GM12878 (cell line): Measurements from ENCODE around the gene ZSCAN18. TPM values are rescaled to one million over a fixed set of nuclear protein-coding genes. Genes with fewer than 3 reads are reported as not detected.

Source experiments
- ATAC-seq: fragments of 200-7000 bp; cut with Tn5 transposase; 3 replicates; pipeline ENCODE4 v1.9.1; 2020; ENCODE audit warnings: mild to moderate bottlenecking, moderate library complexity
- BruUV-seq: library from RNA; stranded (reverse); fragments of 400-500 nt; replicated peaks from 2 replicates; lab custom pipeline; 2021; lab: Mats Ljungman, UMichigan
- CTCF ChIA-PET: fragments of 300-600 bp; sonication (Branson Sonifier 250); formaldehyde crosslinking; extraction: SDS; loops from one replicate; lab custom pipeline; 2021; ENCODE audit warnings: inconsistent platforms; lab: Yijun Ruan, JAX
- POLR2A ChIA-PET: fragments of 350-600 bp; formaldehyde crosslinking; extraction: SDS; loops from one replicate; lab custom pipeline; 2021; ENCODE audit warnings: inconsistent platforms; lab: Charles Lee
- RAD21 ChIA-PET: fragments of 300-600 bp; sonication (Branson Sonifier 250); formaldehyde crosslinking; loops from one replicate; lab custom pipeline; 2023; ENCODE audit warnings: antibody characterized with exemption; ENCODE audit not compliant: unreplicated experiment; lab: Charles Lee
- SMC1A ChIA-PET: fragments of 300-600 bp; sonication (Branson Sonifier 250); formaldehyde crosslinking; loops from one replicate; lab custom pipeline; 2023; ENCODE audit not compliant: unreplicated experiment, uncharacterized antibody; lab: Charles Lee
- DNase-seq: peaks from one replicate; pipeline ENCODE4 v3.0.0-alpha.2; 2011; ENCODE audit warnings: low read depth, low spot score
- FAIRE-seq: peaks from 3 replicates; lab custom pipeline; 2011; peaks lifted over from hg19 to GRCh38; lab: Jason Lieb, UNC
- H2AFZ ChIP-seq: 2 replicates; pipeline ENCODE4 v1.6.0; 2011; ENCODE audit warnings: low read depth, low read length, control low read depth; ENCODE audit not compliant: control insufficient read depth
- H3K27ac ChIP-seq: 2 replicates; pipeline ENCODE4 v1.5.1; 2011; ENCODE audit warnings: control low read depth; ENCODE audit not compliant: control insufficient read depth, insufficient read depth
- H3K27me3 ChIP-seq, 2 experiments: replicated peaks in 1 of 2; 2 replicates each; pipeline versions ENCODE4 v1.6.0 to v1.6.1; 2011; ENCODE audit warnings: low read length in 1 of 2; ENCODE audit not compliant: control insufficient read depth in 2 of 2, insufficient read depth in 2 of 2
- H3K36me3 ChIP-seq, 2 experiments: 2 replicates each; pipeline ENCODE4 v1.5.1; 2011; ENCODE audit warnings: low read length in 1 of 2; ENCODE audit not compliant: control insufficient read depth in 2 of 2, insufficient read depth in 2 of 2
- H3K4me1 ChIP-seq: 2 replicates; pipeline ENCODE4 v1.6.1; 2011; ENCODE audit warnings: mild to moderate bottlenecking, low read length, moderate library complexity, mixed read lengths; ENCODE audit not compliant: control insufficient read depth, insufficient read depth
- H3K4me2 ChIP-seq: 2 replicates; pipeline ENCODE4 v1.6.0; 2011; ENCODE audit warnings: control low read depth; ENCODE audit not compliant: control insufficient read depth, insufficient read depth
- H3K4me3 ChIP-seq: fragments of 200-600 bp; sonication (generic); 2 replicates; pipeline ENCODE4 v1.5.1; 2016
- H3K79me2 ChIP-seq: 2 replicates; pipeline ENCODE4 v1.6.0; 2011; ENCODE audit warnings: low read length; ENCODE audit not compliant: control insufficient read depth, insufficient read depth
- H3K9ac ChIP-seq: 2 replicates; pipeline ENCODE4 v1.8.0; 2011; ENCODE audit warnings: low read length, control low read depth, mixed read lengths; ENCODE audit not compliant: control insufficient read depth, insufficient read depth
- H3K9me3 ChIP-seq: replicated peaks from 3 replicates; pipeline ENCODE4 v1.5.1; 2011; ENCODE audit warnings: mild to moderate bottlenecking, low read length; ENCODE audit not compliant: control insufficient read depth, insufficient read depth
- H4K20me1 ChIP-seq: 2 replicates; pipeline ENCODE4 v1.6.0; 2011; ENCODE audit not compliant: control insufficient read depth, insufficient read depth
- ASH2L ChIP-seq: fragments of 300-600, 200-600 bp; sonication (generic); IDR thresholded peaks from 2 replicates; pipeline ENCODE4 v1.6.1; 2017; ENCODE audit warnings: low read depth, mild to moderate bottlenecking, borderline replicate concordance
- CHD2 ChIP-seq: IDR thresholded peaks from 2 replicates; pipeline ENCODE4 v1.6.1; 2011; ENCODE audit warnings: low read depth, low read length, improper control_type of control experiment, borderline replicate concordance
- PML ChIP-seq: IDR thresholded peaks from 2 replicates; pipeline ENCODE4 v1.6.1; 2012; ENCODE audit warnings: low read length, inconsistent platforms
- STAT3 ChIP-seq: IDR thresholded peaks from 2 replicates; pipeline ENCODE4 v1.6.1; 2011; ENCODE audit warnings: low read depth, low read length, improper control_type of control experiment
- TAF1 ChIP-seq: IDR thresholded peaks from 2 replicates; pipeline ENCODE4 v1.6.1; 2011; ENCODE audit warnings: mild to moderate bottlenecking, low read depth, low read length, borderline replicate concordance
- TCF12 ChIP-seq: IDR thresholded peaks from 2 replicates; pipeline ENCODE4 v1.6.1; 2011; ENCODE audit warnings: low read depth, mild to moderate bottlenecking, low read length
- TCF7 ChIP-seq: IDR thresholded peaks from 2 replicates; pipeline ENCODE4 v1.6.1; 2014; ENCODE audit warnings: antibody characterized with exemption, borderline replicate concordance
- ZSCAN29 ChIP-seq: fragments of 450-650 bp; IDR thresholded peaks from 2 replicates; pipeline ENCODE4 v1.6.1; 2017; ENCODE audit warnings: mild to moderate bottlenecking, moderate library complexity
- WGBS: methylation state at CpG from one replicate; pipeline ENCODE4 v1.1.6; 2016; ENCODE audit warnings: low lambda C conversion rate; ENCODE audit not compliant: insufficient replicate concordance, insufficient coverage; ENCODE audit errors: missing lambda C conversion rate; 5-methylcytosine and 5-hydroxymethylcytosine counted together
- in situ Hi-C: fragments of 300-500 bp; cut with MboI; formaldehyde crosslinking; loops from 9 replicates; pipeline ENCODE4 v1.14.3; 2018; ENCODE audit warnings: mixed read lengths
- intact Hi-C: fragments of 100-400 bp; cut with micrococcal nuclease; formaldehyde crosslinking; loops from one replicate; pipeline ENCODE4 v1.14.2; 2022; ENCODE audit not compliant: unreplicated experiment
- polyA plus RNA-seq, 11 experiments: library from polyadenylated mRNA; depleted of rRNA in 4 of 11; unstranded in 6 of 11; stranded (reverse) in 5 of 11; fragments of >200 nt; fragmentation: Nextera tagmentation in 4 of 11; fragmentation: Illumina TruSeq in 1 of 11; extraction: Ambion mirVana in 4 of 11; extraction: Trizol in 1 of 11; gene quantifications; 1 replicate in 1 of 11; 2 replicates in 10 of 11; pipeline versions ENCODE4 v1.2.1 to v1.2.3, GENCODE V29; 2011 to 2016; ENCODE audit warnings: inconsistent platforms in 2 of 11, missing spikeins in 2 of 11, low read depth in 1 of 11
- total RNA-seq, 4 experiments: library from RNA; depleted of rRNA in 3 of 4; stranded (reverse); fragments of >200 nt in 3 of 4; fragmentation: Illumina TruSeq in 1 of 4; extraction: Trizol in 1 of 4; gene quantifications; 2 replicates each; pipeline versions ENCODE4 v1.2.1 to v1.2.3, GENCODE V29; 2013 to 2021
- TF ChIP-seq, protein P1 (sequence below): fragments of 450-650 bp; IDR thresholded peaks from 2 replicates; pipeline ENCODE4 v1.6.1; 2016; ENCODE audit warnings: mild to moderate bottlenecking
- TF ChIP-seq, protein P2 (sequence below): IDR thresholded peaks from 2 replicates; pipeline ENCODE4 v1.6.1; 2012; ENCODE audit warnings: low read depth, low read length, improper control_type of control experiment
- TF ChIP-seq, protein P3 (sequence below): fragments of 450-650 bp; IDR thresholded peaks from 2 replicates; pipeline ENCODE4 v1.6.1; 2017; ENCODE audit warnings: mild to moderate bottlenecking, moderate library complexity
- TF ChIP-seq, protein P4 (sequence below): fragments of 450-650 bp; IDR thresholded peaks from 2 replicates; pipeline ENCODE4 v1.6.1; 2016; ENCODE audit warnings: mild to moderate bottlenecking, moderate library complexity, borderline replicate concordance

The ZSCAN18 gene
- total and polyA plus RNA-seq, 10 of the 15 experiments (the other 5 are each of a cell fraction or from before 2014, with no cell fraction given): 0.64 TPM; not detected in 8

DNA sequence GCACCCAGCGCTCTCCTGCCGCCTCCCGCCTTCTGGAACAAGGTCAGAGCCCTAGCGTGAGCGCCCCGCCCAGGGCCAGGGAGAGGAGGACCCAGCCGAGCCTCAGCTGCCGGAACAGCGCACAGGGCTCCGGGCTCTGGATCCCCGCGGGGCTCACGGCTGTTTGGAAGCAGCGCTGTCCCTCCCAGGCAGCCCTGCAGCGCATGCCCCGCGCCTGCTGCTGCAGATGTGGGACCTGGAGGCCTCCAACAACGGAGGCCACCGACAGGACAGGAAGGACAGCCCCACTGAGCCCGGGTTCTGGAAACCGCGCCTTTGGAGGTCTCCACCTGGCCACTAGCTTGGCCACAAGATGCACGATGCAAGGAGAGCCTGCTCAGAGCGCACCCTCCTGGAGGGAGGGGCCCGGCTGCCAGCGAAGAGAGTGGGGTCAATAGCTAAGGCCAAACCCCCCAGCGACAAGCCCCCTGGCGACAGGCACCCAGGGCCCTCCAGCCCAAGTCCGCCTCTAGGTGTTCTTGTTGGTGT, 12.6 kb downstream of the ZSCAN18 start (continued):
- TF ChIP-seq, protein P1, sequence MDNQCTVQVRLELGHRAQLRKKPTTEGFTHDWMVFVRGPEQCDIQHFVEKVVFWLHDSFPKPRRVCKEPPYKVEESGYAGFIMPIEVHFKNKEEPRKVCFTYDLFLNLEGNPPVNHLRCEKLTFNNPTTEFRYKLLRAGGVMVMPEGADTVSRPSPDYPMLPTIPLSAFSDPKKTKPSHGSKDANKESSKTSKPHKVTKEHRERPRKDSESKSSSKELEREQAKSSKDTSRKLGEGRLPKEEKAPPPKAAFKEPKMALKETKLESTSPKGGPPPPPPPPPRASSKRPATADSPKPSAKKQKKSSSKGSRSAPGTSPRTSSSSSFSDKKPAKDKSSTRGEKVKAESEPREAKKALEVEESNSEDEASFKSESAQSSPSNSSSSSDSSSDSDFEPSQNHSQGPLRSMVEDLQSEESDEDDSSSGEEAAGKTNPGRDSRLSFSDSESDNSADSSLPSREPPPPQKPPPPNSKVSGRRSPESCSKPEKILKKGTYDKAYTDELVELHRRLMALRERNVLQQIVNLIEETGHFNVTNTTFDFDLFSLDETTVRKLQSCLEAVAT: no peak
- TF ChIP-seq, protein P2, sequence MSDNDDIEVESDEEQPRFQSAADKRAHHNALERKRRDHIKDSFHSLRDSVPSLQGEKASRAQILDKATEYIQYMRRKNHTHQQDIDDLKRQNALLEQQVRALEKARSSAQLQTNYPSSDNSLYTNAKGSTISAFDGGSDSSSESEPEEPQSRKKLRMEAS: no peak
- no peak for TF ChIP-seq TAF1
- TF ChIP-seq, all 136 proteins: peak for 0

DNA sequence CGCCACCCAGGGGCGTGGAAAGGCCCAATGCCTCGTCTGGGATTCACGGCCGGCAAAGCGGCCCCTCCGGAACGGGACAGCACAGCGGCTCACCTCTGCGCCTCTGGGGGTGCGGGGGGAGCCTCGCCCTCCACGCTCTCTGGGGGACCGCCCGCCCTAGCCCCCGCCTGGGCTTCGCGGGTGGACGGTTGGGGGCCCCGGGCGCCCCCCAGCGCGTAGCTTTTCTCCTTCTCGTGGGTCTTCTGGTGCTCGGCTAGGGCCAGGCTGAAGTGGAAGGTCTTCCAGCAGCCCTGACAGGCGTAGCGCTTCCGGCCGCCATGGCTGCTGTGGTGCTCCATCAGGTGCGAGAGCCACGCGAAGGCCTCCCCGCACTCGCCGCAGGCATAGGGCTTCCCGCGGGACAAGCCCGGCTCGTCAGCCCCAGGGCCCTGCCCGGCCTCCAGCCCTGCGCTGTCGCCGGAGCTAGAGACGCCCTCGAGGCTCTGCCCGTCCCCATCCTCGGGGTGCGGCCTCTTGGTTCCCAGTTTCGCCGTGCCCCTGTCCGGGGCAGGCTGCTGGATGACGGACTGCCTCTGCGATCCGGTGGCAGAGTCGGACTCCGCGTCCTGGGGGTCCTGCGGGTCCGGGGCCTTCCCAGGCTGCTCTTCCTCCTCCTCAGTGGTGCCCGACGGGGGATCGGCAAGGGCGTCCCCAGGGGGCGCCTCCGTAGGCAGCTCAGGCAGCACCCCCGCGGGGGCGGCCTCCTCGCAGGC, 13.3 kb downstream of the ZSCAN18 start:
- FAIRE-seq: no peak
- H2AFZ ChIP-seq: no peak overlapping the region
- no peak overlapping the region for H3K9ac ChIP-seq
- H3K27me3 ChIP-seq: no peaks in the 10 kb centered on the region
- DNase-seq: no peak
- RAD21 ChIA-PET: no interaction called here
- H3K79me2 ChIP-seq: no peaks in the 10 kb centered on the region
- no peak for ATAC-seq
- in situ Hi-C loops (no loop called here), intact Hi-C loops (no loop called here)
- no peaks in the 10 kb centered on the region for H3K36me3 ChIP-seq
- H3K9me3 ChIP-seq: peaks cover 1% of the 10 kb centered on the region; the same call in 1 of the 3 replicates
- no peaks in the 10 kb centered on the region for H4K20me1 ChIP-seq
- CTCF ChIA-PET: no interaction called here
- WGBS: 89% methylated on average over 61 of the region's 69 CpGs
- BruUV-seq: no TSS peak
- POLR2A ChIA-PET: no interaction called here
- SMC1A ChIA-PET: no interaction called here
- no peak overlapping the region for H3K27ac ChIP-seq
- no peak overlapping the region for H3K4me2 ChIP-seq
- H3K4me3 ChIP-seq: no peak overlapping the region
- no peaks in the 10 kb centered on the region for H3K4me1 ChIP-seq
- TF ChIP-seq STAT3 (no peak), PML (no peak), CHD2 (no peak), ZSCAN29 (no peak), TCF12 (no peak), TCF7 (no peak), ASH2L (no peak)
- TF ChIP-seq, protein P3, sequence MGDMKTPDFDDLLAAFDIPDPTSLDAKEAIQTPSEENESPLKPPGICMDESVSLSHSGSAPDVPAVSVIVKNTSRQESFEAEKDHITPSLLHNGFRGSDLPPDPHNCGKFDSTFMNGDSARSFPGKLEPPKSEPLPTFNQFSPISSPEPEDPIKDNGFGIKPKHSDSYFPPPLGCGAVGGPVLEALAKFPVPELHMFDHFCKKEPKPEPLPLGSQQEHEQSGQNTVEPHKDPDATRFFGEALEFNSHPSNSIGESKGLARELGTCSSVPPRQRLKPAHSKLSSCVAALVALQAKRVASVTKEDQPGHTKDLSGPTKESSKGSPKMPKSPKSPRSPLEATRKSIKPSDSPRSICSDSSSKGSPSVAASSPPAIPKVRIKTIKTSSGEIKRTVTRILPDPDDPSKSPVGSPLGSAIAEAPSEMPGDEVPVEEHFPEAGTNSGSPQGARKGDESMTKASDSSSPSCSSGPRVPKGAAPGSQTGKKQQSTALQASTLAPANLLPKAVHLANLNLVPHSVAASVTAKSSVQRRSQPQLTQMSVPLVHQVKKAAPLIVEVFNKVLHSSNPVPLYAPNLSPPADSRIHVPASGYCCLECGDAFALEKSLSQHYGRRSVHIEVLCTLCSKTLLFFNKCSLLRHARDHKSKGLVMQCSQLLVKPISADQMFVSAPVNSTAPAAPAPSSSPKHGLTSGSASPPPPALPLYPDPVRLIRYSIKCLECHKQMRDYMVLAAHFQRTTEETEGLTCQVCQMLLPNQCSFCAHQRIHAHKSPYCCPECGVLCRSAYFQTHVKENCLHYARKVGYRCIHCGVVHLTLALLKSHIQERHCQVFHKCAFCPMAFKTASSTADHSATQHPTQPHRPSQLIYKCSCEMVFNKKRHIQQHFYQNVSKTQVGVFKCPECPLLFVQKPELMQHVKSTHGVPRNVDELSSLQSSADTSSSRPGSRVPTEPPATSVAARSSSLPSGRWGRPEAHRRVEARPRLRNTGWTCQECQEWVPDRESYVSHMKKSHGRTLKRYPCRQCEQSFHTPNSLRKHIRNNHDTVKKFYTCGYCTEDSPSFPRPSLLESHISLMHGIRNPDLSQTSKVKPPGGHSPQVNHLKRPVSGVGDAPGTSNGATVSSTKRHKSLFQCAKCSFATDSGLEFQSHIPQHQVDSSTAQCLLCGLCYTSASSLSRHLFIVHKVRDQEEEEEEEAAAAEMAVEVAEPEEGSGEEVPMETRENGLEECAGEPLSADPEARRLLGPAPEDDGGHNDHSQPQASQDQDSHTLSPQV: no peak
- TF ChIP-seq, protein P4, sequence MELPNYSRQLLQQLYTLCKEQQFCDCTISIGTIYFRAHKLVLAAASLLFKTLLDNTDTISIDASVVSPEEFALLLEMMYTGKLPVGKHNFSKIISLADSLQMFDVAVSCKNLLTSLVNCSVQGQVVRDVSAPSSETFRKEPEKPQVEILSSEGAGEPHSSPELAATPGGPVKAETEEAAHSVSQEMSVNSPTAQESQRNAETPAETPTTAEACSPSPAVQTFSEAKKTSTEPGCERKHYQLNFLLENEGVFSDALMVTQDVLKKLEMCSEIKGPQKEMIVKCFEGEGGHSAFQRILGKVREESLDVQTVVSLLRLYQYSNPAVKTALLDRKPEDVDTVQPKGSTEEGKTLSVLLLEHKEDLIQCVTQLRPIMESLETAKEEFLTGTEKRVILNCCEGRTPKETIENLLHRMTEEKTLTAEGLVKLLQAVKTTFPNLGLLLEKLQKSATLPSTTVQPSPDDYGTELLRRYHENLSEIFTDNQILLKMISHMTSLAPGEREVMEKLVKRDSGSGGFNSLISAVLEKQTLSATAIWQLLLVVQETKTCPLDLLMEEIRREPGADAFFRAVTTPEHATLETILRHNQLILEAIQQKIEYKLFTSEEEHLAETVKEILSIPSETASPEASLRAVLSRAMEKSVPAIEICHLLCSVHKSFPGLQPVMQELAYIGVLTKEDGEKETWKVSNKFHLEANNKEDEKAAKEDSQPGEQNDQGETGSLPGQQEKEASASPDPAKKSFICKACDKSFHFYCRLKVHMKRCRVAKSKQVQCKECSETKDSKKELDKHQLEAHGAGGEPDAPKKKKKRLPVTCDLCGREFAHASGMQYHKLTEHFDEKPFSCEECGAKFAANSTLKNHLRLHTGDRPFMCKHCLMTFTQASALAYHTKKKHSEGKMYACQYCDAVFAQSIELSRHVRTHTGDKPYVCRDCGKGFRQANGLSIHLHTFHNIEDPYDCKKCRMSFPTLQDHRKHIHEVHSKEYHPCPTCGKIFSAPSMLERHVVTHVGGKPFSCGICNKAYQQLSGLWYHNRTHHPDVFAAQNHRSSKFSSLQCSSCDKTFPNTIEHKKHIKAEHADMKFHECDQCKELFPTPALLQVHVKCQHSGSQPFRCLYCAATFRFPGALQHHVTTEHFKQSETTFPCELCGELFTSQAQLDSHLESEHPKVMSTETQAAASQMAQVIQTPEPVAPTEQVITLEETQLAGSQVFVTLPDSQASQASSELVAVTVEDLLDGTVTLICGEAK: no peak
